ENCODE results near the gene PDE4A. TPM values are rescaled to one million over a fixed set of nuclear protein-coding genes. Genes with fewer than 3 reads are reported as not detected.

Gene PDE4A
- total and polyA plus RNA-seq, 2 of the 13 experiments (the other 11 are each of a cell fraction or from before 2014, with no cell fraction given), result 1.1 to 4.1 TPM

- TF ChIP-seq MAZ (IDR thresholded peaks at IDR 0.05; ENCODE audit: borderline replicate concordance, low read depth, low read length) (no peak), MAZ (CRISPR knock-in tag; IDR thresholded peaks at IDR 0.05; ENCODE audit: low read depth) (peak; percentile 64), ZNF615 (CRISPR knock-in tag; IDR thresholded peaks at IDR 0.05; ENCODE audit: borderline replicate concordance) (no peak), ZNF275 (CRISPR knock-in tag; IDR thresholded peaks at IDR 0.05; ENCODE audit: borderline replicate concordance) (peak; percentile 68; the same call in 1 of the 2 replicates), DMAP1 (CRISPR knock-in tag; IDR thresholded peaks at IDR 0.05) (no peak), RARG (CRISPR knock-in tag; IDR thresholded peaks at IDR 0.05; ENCODE audit: low read depth) (peak; percentile 29; the same call in 1 of the 2 replicates), ZNF276 (CRISPR knock-in tag; IDR thresholded peaks at IDR 0.05; ENCODE audit: low read depth) (no peak; the same call in 1 of the 2 replicates), RAD51 (IDR thresholded peaks at IDR 0.05; ENCODE audit: borderline replicate concordance) (no peak), ZNF580 (CRISPR knock-in tag; IDR thresholded peaks at IDR 0.05; ENCODE audit: borderline replicate concordance, low read depth) (no peak), KDM6A (CRISPR knock-in tag; IDR thresholded peaks at IDR 0.05; ENCODE audit: low read depth) (no peak), TFE3 (CRISPR knock-in tag; IDR thresholded peaks at IDR 0.05) (no peak), NFKB2 (CRISPR knock-in tag; IDR thresholded peaks at IDR 0.05; ENCODE audit: borderline replicate concordance) (peak; percentile 83; the same call in 1 of the 2 replicates), ZNF282 (IDR thresholded peaks at IDR 0.05; ENCODE audit: partially characterized antibody) (no peak), ZNF335 (CRISPR knock-in tag; IDR thresholded peaks at IDR 0.05) (no peak), ZNF24 (IDR thresholded peaks at IDR 0.05) (no peak), ZNF232 (CRISPR knock-in tag; IDR thresholded peaks at IDR 0.05; ENCODE audit: borderline replicate concordance) (peak; percentile 64; the same call in 1 of the 2 replicates), BRD4 (CRISPR knock-in tag; IDR thresholded peaks at IDR 0.05) (no peak), ZNF768 (CRISPR knock-in tag; IDR thresholded peaks at IDR 0.05) (no peak; the same call in 1 of the 2 replicates), ZNF460 (CRISPR knock-in tag; IDR thresholded peaks at IDR 0.05; ENCODE audit: borderline replicate concordance) (no peak), ZNF264 (CRISPR knock-in tag; IDR thresholded peaks at IDR 0.05) (no peak), ZFAT (CRISPR knock-in tag; conservative IDR thresholded peaks at IDR 0.05) (no peak), LRRFIP1 (CRISPR knock-in tag; conservative IDR thresholded peaks at IDR 0.05) (no peak)
Measured at GRCh38 chr19:10403137-10404021, 17.0 kb upstream of the PDE4A start, which contains the start of gene CDC37 (continued).
